Spinal cord (tissue), 10 donors: ENCODE data around the gene ITGB1. TPM values are rescaled to one million over a fixed set of nuclear protein-coding genes. Genes with fewer than 3 reads are reported as not detected.
"Not testable (repeated sequence)": the region's sequence is repeated elsewhere in the genome, so short reads cannot be mapped to it uniquely, and the experiment has no call there.

Experiments
- DNase-seq, 6 donors: peaks; one replicate each; pipeline versions ENCODE4 v3.0.0 to v3.0.0-alpha.2; 2013 to 2015; ENCODE audit warnings: low spot score in 6 of 6, low read depth in 4 of 6
- H3K27ac ChIP-seq: one replicate; pipeline ENCODE4 v1.5.1; 2013; ENCODE audit warnings: low read depth, low read length, control low read depth
- H3K27me3 ChIP-seq: one replicate; pipeline ENCODE4 v1.6.1; 2013; ENCODE audit warnings: low read length; ENCODE audit not compliant: control insufficient read depth, insufficient read depth
- H3K36me3 ChIP-seq: one replicate; pipeline ENCODE4 v1.6.1; 2013; ENCODE audit warnings: low read length; ENCODE audit not compliant: control insufficient read depth, insufficient read depth
- H3K4me1 ChIP-seq: one replicate; pipeline ENCODE4 v1.6.1; 2013; ENCODE audit warnings: low read length; ENCODE audit not compliant: control insufficient read depth, insufficient read depth
- H3K4me3 ChIP-seq: one replicate; pipeline ENCODE4 v1.5.1; 2013; ENCODE audit warnings: low read depth, low read length, control low read depth
- H3K9me3 ChIP-seq: one replicate; pipeline ENCODE4 v1.6.1; 2013; ENCODE audit warnings: low read length; ENCODE audit not compliant: control insufficient read depth, insufficient read depth
- WGBS: methylation state at CpG from one replicate; pipeline ENCODE4 v1.1.5; 2013; ENCODE audit warnings: missing lambda C conversion rate; ENCODE audit not compliant: insufficient coverage; 5-methylcytosine and 5-hydroxymethylcytosine counted together
- polyA plus RNA-seq, 2 donors: library from polyadenylated mRNA; unstranded; fragments of 120-200 nt; gene quantifications; one replicate each; pipeline ENCODE4 v1.2.1, GENCODE V29; 2013; ENCODE audit not compliant: insufficient read length in 2 of 2
- total RNA-seq, 2 donors: library from RNA; depleted of rRNA in 1 of 2; stranded (reverse); fragments of 120-200 nt in 1 of 2; fragments of >200 nt in 1 of 2; gene quantifications; one replicate each; pipeline versions ENCODE4 v1.2.3 to v1.2.4, GENCODE V29; 2013 to 2014
- donor health status: healthy.

The ITGB1 gene
- total and polyA plus RNA-seq, 4 donors, result 130 to 281 (median 199) TPM

DNA sequence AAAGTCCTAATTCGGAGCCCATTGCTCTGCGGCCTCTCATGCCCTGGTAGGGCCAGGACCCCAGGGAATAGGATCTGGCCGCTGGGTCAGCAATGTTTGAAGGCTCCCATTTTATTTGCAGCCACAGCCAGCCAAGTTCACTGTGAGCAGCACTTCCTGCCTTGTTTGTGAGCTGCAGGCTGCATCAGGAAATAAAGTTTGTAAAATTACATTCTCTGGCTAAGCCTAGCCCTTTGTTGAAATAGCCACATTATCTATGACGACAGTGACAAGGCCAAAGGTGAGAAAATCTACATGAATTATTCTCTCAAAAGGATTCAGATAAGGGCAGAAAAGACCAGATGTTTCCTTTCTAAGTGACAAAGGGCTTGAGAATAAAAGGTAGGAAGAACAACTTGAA lies 23.7 kb upstream of the ITGB1 start:
- no peak overlapping the region for H3K4me3 ChIP-seq
- 67% methylated on average over 3 of the region's 4 CpGs for WGBS

DNA sequence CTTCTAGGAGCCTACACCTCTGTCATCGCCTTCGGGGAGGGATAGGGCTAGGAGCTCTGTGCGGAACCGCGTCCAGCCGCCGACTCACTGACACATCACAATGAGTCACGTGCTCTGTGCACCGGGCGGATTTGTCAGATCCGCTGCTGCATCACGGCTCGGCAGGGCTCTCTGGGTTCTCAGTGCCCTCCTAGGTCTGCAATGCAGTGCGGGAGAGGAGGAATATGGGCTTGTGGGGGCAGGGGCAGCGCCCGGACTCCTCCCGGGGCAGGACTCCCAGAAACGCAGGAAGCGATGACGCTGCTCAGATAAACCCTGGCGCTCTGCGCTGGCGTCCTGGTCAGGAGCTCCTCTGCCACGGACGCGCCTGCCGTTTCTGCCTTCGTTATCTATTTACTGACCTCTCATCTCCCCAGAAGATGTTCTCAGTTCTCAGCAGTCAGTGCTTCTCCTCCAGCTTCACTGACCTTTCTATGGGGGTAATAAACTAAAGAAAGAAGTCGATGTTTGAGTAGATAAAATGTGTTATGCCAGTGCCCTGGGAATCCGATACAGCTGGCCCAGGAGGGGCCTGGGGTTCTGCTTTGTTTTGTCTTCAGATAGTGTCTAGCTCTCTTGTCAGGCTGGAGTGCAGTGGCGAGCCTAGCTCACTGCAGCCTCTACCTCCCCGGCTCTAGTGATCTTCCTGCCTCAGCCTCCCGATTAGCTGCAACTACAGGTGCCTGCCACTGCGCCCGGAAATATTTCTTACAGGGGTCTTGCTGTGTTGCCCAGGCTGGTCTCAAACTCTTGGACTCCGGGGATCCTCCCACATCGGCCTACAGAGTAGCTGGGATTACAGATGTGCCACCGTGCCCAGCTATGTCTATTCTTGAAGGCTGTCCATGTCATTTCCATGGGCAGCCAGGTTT lies 22.8 kb upstream of the ITGB1 start:
- 15% methylated on average over 32 of the region's 38 CpGs for WGBS
- peak overlapping the region; percentile 88 for H3K27ac ChIP-seq

More for the DNA sequence above, 23.7 kb upstream of the ITGB1 start:
- H3K9me3 ChIP-seq, result no peaks in the 10 kb centered on the region
- H3K27me3 ChIP-seq, result no peaks in the 10 kb centered on the region
- peaks cover 11% of the 10 kb centered on the region for H3K4me1 ChIP-seq
- DNase-seq, result no peak
- no peaks in the 10 kb centered on the region for H3K36me3 ChIP-seq
- H3K27ac ChIP-seq, result peak overlapping the region; percentile 88

DNA sequence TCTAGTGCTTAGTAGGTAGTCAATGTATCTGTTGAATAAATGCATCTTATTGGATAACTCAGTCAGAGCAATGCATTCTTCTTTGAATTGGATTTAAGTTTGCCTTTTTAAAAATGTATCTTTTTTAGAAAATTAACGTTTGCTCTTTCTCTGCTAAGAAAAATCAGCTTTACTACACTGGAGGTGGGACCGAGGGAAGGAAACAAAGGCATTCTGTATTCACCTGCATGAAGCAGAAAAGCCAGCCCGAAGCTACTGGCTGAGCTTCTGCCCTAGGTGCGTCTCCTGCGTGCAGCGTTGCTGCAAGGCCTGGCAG lies 22.2 kb upstream of the ITGB1 start:
- H3K4me1 ChIP-seq, result peaks cover 11% of the 10 kb centered on the region
- H3K27ac ChIP-seq, result peak overlapping the region; percentile 88
- WGBS, result 0% methylated on average over 5 of the region's 6 CpGs
- H3K4me3 ChIP-seq, result peak overlapping the region; percentile 68
- H3K9me3 ChIP-seq, result no peaks in the 10 kb centered on the region
- H3K36me3 ChIP-seq, result no peaks in the 10 kb centered on the region
- H3K27me3 ChIP-seq, result no peaks in the 10 kb centered on the region
- DNase-seq, result no peak

More for the DNA sequence above, 22.8 kb upstream of the ITGB1 start:
- Histone ChIP-seq H3K9me3 (no peaks in the 10 kb centered on the region), H3K36me3 (no peaks in the 10 kb centered on the region), H3K27me3 (no peaks in the 10 kb centered on the region), H3K4me1 (peaks cover 11% of the 10 kb centered on the region), H3K4me3 (peak overlapping the region; percentile 68)
- DNase-seq, result peak in 4 of 6 donors; percentile 59 to 98 (median 83)

DNA sequence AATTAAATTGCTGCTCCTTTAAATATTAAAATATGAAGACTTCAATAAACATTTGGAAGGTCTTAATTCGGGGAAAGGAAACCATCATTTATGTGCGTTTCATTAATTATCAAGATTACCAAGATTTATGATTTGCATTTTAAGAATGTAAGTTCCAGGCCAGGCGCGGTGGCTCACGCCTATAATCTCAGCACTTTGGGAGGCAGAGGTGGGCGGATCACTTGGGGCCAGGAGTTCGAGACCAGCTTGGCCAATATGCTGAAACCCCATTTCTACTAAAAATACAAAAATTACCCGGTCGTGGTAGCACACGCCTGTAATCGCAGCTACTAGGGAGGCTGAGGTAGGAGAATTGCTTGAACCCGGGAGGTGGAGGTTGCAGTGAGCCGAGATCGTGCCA lies 21.7 kb upstream of the ITGB1 start:
- not testable (repeated sequence) for H3K27me3 ChIP-seq, H3K4me3 ChIP-seq, DNase-seq, H3K36me3 ChIP-seq, H3K9me3 ChIP-seq, H3K27ac ChIP-seq
- peaks cover 11% of the 10 kb centered on the region for H3K4me1 ChIP-seq
- WGBS, result 84% methylated on average over 3 of the region's 14 CpGs

DNA sequence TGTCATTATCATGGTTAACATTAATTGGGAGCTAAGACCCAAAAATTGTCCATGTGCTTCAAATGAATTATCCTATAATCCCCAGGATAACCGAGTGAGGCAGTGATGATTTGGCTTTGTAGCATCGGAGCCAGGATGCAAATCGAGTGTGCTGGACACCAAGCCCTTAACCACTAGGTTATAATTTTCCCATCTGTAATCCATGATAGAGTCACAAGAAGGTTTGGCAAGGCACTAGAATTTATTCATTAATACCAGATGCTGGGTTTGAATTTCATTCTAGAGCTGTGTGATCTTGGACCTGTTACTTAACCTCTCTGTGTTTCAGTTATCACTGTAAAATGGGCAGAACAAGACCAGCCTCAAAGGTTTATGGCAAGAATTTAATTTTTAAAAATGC lies 21.0 kb upstream of the ITGB1 start:
- H3K4me3 ChIP-seq, result no peak overlapping the region
- no peaks in the 10 kb centered on the region for H3K27me3 ChIP-seq
- WGBS, result no CpG with 5 or more reads among the region's 3 CpGs
- H3K36me3 ChIP-seq, result no peaks in the 10 kb centered on the region
- no peak for DNase-seq
- no peaks in the 10 kb centered on the region for H3K9me3 ChIP-seq
- no peak overlapping the region for H3K27ac ChIP-seq
- H3K4me1 ChIP-seq, result peaks cover 11% of the 10 kb centered on the region

DNA sequence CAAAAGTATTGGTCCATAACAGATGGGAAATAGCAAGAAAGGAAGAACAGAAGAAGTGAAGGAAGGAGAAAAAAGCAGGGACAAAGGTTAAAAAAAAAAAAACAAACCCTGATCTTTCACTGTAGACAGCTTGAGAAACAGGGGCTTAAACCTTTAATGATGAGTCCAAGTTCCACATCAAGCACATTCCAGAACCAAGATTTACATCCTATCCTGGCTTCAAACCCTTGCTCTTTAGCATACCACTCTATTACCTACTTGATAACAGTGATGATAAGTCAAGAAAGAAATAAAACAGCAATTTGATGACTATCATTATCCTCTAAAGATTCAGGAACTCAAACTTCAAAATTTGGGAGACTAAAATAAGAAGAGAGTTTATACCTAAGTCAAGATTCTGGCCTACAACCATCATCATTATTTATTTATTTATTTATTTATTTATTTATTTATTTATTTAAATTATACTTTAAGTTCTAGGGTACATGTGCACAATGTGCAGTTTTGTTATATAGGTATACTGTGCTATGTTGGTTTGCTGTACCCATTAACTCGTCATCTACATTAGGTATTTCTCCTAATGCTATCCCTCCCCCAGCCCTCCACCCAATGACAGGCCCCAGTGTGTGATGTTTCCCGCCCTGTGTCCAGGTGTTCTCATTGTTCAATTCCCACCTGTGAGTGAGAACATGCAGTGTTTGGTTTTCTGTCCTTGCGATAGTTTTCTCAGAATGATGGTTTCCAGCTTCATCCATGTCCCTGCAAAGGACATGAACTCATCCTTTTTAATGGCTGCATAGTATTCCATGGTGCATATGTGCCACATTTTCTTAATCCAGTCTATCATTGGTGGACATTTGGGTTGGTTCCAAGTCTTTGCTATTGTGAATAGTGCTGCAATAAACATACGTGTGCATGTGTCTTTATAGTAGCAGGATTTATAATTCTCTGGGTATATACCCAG lies 20.1 kb upstream of the ITGB1 start:
- H3K4me3 ChIP-seq, H3K27ac ChIP-seq, DNase-seq, H3K9me3 ChIP-seq, H3K36me3 ChIP-seq, H3K27me3 ChIP-seq: not testable (repeated sequence)
- no CpG with 5 or more reads among the region's 4 CpGs for WGBS
- H3K4me1 ChIP-seq, result peaks cover 11% of the 10 kb centered on the region

DNA sequence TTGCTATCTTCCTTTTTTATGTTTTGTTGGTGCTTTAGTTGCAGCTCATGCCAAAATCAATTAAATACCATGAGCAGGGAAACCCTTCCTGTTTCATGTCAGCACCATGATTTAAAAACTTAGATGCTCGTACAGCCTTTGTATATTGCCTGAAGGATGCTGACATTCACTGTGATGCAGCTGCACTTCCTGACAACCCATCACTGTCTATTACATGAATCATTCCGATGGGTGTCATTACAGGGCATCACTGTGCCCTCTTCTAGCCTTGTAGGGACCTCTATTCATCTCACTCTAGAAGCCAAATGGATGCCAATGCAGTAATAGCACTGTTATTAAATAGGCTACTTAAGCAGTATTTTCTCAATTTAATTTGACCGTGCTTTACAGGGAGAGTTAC lies 18.3 kb upstream of the ITGB1 start:
- Histone ChIP-seq H3K27ac (no peak overlapping the region), H3K9me3 (no peaks in the 10 kb centered on the region), H3K4me3 (no peak overlapping the region), H3K36me3 (no peaks in the 10 kb centered on the region), H3K27me3 (no peaks in the 10 kb centered on the region), H3K4me1 (peaks cover 11% of the 10 kb centered on the region)
- DNase-seq, result no peak
- WGBS, result 87% methylated on average over 3 of the region's 3 CpGs

DNA sequence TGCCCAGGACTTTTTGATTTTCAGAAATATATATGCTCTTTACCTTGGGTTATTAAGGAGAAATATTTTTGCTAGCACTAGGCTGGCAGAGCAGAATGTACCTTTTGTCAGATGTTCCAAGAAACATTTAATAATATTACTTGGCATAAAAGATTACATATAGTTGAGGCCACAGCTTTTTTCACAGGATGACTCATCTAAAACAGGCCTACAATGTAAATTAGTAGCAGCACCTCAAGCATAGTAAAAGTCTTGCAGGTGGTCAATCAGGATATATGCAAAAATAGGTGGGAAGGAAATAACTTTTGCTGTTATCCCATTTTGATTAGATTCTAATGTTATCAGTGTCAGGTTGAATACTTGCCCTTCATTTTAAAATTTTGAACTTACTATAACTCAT lies 14.9 kb upstream of the ITGB1 start:
- no peak overlapping the region for H3K27ac ChIP-seq
- H3K4me1 ChIP-seq, result no peaks in the 10 kb centered on the region
- no peaks in the 10 kb centered on the region for H3K36me3 ChIP-seq
- DNase-seq, result no peak
- no peaks in the 10 kb centered on the region for H3K9me3 ChIP-seq
- H3K4me3 ChIP-seq, result no peak overlapping the region
- H3K27me3 ChIP-seq, result no peaks in the 10 kb centered on the region

DNA sequence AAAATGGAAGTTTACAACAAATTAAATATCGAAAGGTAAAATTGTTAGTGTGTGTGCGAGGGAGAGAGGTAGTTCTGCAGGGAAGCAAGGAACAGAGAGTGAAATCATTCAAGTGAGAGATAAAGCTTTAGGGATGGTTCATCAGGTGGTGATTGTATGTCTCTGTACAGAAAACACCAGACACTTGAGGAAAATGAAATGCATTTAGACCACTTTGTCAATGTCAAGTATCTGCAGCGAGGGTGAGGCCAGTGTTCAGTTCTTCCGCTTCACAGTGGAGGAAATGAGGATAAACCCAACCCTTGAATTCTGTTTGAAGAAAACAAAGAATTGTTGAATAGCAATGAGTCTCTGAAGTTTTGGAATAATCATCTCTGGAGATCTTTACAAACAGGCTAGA lies 14.4 kb upstream of the ITGB1 start:
- Histone ChIP-seq H3K36me3 (no peaks in the 10 kb centered on the region), H3K4me1 (no peaks in the 10 kb centered on the region), H3K27ac (no peak overlapping the region), H3K4me3 (no peak overlapping the region), H3K27me3 (no peaks in the 10 kb centered on the region), H3K9me3 (no peaks in the 10 kb centered on the region)
- no peak for DNase-seq
- 91% methylated on average over 4 of the region's 4 CpGs for WGBS
